Suprapubic skin (tissue), 3 donors: ENCODE data around the gene CHMP2B.

Experiments used
- CTCF ChIP-seq, 2 donors: fragments of 200-600 bp in 1 of 2; fragments of 450-650 bp in 1 of 2; sonication (generic) in 1 of 2; IDR thresholded peaks; one replicate each; pipeline ENCODE4 v1.5.1; 2016 to 2019; ENCODE audit warnings: antibody characterized with exemption in 2 of 2, mild to moderate bottlenecking in 1 of 2, moderate library complexity in 1 of 2
- POLR2A ChIP-seq, 2 donors: fragments of 450-650 bp; IDR thresholded peaks; one replicate each; pipeline ENCODE4 v1.6.1; 2017; ENCODE audit warnings: antibody characterized with exemption in 2 of 2, mild to moderate bottlenecking in 2 of 2, moderate library complexity in 2 of 2

DNA sequence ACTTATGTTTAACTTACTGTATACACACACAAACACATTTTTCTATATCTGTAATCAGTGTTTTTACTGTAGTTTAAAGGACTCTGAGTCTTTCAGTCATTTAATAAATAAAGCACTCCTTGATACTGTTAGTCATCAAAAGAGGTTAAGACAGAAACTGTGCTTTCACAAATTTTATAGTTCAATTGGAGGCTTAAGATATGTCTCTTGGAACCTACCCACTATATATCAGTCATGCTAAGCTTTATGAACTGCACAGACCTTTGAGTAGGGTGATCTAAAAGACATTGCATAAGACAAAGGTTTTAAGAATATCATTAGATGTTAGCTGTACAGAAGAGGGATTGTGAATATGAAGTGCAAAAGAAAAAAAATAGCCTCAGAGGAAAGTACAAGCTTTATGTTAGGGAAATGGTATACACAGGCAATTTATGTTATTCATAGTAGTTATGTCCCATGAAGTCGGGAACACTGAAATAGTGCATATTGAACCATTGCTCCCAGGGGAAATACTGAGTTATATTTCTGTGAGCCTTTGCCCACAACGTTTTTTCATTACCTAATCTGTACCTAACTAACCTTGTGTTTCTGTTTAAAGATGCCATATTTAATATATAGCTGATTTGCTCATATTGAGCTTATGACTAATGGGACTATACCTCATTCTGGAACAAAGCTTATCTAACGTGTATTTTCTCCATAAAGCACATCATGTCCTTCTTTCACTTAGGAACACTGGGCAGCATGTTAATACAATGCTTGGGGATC lies 19.7 kb downstream of the CHMP2B start:
- TF ChIP-seq CTCF (IDR thresholded peaks at IDR 0.05) (no peak), POLR2A (IDR thresholded peaks at IDR 0.05) (no peak)
